Measurements from ENCODE around the gene TEP1.

The TEP1 gene

GRCh38 chr14:20334017-20334416 is 79.3 kb downstream of the TEP1 start:
- DNase-seq, result no peak

DNA sequence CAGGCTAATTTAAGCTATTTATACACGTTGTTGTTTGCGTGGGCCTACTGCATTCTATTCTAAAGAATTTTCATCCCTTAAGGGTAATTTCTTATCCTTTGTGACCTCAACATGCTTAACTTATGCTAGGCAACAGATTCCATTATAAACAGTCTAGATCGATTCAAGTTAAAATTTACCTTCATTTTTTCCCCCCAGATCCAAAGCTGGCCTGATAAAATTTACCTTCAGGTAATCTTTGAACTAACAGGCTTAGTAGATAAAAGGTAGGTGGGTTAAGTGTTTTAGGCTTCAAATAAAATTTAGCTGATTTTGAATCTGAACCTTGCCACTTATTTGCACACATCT is 79.8 kb downstream of the TEP1 start:
- DNase-seq, result no peak

DNA sequence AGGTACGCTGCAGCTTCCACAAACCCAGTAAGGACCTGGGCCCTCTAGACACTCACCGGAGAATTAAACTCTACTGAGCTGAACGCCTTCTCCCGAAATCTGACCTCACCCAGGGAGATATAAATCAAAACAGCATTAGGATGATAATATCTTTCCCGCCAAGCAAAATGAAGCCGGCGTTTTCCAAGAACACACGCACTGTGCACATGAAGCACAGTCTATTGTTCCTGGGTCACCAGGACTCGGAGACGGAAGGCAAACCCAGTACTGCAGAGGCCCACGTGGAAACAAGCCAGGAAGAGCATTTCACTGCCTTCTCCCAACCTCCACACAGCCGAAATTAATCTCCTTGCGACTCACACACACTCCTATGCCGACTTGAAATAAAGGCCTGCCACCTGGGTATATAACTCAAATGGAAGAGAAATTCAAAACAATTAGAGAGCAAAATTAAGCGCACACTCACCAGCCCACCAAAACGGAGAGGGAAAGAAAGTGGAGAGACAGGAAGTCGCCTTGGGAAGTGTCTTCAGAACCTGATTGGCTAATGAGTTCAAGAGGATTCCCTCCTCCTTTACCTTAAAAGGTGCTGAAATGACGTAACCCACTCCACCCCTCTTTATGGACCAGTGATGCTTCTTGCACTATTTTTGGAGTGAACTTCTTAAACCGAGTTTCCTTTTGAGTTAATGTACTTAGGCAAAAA is 80.4 kb downstream of the TEP1 start, which contains the start of gene CCNB1IP1:
Gene CCNB1IP1 (minus strand): TSS at position 492 of the 706 bp plus-strand sequence. CDS start 16,756 bp downstream, outside the sequence.
- peak; percentile 54 for DNase-seq

DNA sequence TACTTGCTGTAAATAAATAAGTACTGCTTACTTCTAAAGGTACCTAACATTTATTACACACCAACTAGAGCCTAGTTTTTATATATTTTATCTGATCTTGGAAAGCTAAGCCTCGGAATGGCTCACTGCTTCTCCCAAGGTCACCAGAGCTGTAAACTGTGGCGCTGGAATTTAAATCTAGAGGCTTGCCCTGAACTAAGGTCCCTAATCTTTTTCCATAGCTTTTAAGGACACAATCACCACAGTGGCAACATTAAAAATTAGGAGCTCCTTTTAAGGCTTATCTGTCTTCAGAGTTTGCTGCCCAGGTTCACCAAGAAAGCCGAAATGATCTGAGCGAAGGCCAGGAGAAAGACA is 80.9 kb downstream of the TEP1 start:
- no peak for DNase-seq

DNA sequence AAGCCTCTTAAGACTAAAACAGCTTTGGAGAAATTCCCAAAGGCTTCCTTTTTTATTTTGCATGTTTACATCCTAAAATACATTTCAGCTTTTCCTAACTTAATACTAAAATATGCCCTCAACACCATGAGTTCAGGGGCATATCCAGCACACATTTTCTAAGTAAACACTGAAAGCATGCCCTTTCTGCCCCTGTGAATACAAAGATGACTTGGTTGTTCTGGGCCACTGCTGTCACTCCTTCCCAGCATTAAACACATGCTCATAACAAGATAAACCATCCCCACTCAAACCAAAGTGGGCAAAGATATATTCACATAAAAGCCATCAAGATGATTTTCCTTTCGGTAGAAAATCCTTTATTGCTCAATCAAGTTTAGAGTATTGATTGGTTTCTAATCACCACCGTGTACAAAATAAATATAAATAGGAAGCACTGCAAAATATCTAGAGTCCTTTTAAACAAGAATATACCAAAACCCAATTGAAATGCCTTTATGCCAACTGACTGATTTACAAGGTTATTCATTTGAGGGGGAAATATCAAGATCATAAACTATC is 82.2 kb downstream of the TEP1 start:
- DNase-seq, result no peak

DNA sequence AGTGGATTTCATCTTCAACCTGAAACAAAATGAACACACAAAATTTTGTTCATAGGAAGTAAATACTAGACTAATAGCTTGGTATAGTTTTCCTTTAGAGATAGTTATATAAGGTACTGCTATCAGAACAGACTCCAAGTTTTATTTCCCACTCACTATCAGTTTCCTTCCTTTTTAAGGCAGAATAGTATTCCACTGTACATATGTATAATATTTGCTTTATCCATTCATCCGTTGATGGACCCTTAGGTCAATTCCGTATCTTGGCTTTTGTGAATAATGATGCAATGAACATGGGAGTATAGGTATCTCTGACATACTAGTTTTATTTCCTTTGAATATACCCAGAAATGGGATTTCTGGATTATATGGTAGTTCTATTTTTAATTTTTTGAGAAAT is 83.9 kb downstream of the TEP1 start:
- no peak for DNase-seq

DNA sequence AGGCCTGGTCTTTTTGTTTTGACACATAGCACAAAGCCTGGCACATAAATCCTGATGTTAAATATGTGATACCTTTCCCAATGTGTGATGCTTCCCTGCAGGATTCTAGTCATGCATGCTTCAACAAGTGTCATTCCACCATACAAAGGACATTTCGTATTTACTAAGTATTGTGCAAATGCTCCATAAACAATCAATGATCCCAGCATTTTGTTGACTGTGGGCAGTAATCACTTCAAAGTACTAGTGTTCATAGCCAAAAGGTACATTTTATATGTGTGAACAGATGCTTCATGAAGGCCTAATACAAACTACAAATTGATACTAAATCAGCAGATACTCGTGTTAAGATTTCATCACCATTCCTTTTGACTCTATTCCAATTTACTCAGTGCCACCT is 84.6 kb downstream of the TEP1 start:
- DNase-seq, result no peak

GRCh38 chr14:20327005-20327869 is 86.1 kb downstream of the TEP1 start:
- DNase-seq, result peak; percentile 47

DNA sequence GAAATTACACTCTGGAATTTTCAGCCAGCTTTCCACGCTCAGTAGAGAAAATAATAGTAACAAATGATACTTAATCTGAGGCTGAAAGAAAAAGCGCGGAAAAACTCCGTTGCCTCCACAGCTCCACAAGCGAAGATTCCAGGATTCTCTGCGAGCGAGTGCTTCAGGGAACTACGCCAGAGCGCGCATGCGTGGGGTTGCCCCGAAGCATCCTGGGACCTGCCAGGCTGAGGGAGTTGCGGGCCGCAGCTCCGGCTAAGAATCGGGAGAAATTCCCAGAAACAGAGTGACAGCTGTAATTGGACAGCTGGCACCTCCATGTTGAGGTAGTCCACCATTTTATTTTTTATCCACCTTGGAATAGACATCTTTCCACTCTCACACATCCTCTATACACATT is 95.6 kb downstream of the TEP1 start:
- DNase-seq, result no peak

Measured in CD4-positive, alpha-beta T cell treated with Interleukin-6 for 4 hours (primary cell).